ENCODE results near the gene SH3RF3.

- TF ChIP-seq POLR2A (IDR thresholded peaks at IDR 0.05; ENCODE audit: low read length), result no peak
- no peak for TF ChIP-seq GATA1 (IDR thresholded peaks at IDR 0.05; ENCODE audit: low read depth, low read length)
Measured at GRCh38 chr2:109168716-109169115, 39.7 kb downstream of the SH3RF3 start.
